Bronchial epithelial cell (primary cell): ENCODE measurements around the gene SLIT3. TPM values are rescaled to one million over a fixed set of nuclear protein-coding genes. Genes with fewer than 3 reads are reported as not detected.

Source experiments
- DNase-seq: peaks from one replicate; pipeline ENCODE4 v3.0.0-alpha.2; 2010; ENCODE audit warnings: low read depth
- FAIRE-seq: peaks from 2 replicates; lab custom pipeline; 2011; peaks lifted over from hg19 to GRCh38; lab: Jason Lieb, UNC
- H3K27me3 ChIP-seq: 2 replicates; pipeline ENCODE4 v1.5.1; 2011; ENCODE audit warnings: low read length; ENCODE audit not compliant: control insufficient read depth, insufficient read depth
- H3K36me3 ChIP-seq: 2 replicates; pipeline ENCODE4 v1.5.1; 2011; ENCODE audit warnings: low read length; ENCODE audit not compliant: control insufficient read depth, insufficient read depth
- H3K4me3 ChIP-seq: 2 replicates; pipeline ENCODE4 v1.5.1; 2011; ENCODE audit warnings: mild to moderate bottlenecking, low read depth, low read length, control low read depth
- CTCF ChIP-seq: IDR thresholded peaks from 2 replicates; pipeline ENCODE4 v1.5.1; 2011; ENCODE audit warnings: mild to moderate bottlenecking, moderate library complexity, low read length, control low read depth, inconsistent platforms; ENCODE audit not compliant: insufficient read depth, severe bottlenecking
- total RNA-seq: library from RNA; depleted of rRNA; stranded (reverse); fragments of >200 nt; gene quantifications from 2 replicates; pipeline ENCODE4 v1.2.1, GENCODE V29; 2014

The SLIT3 gene
- total RNA-seq, 1 donor from 2014 or later = 0.79 TPM

- Histone ChIP-seq H3K4me3 (no peak overlapping the region), H3K27me3 (peaks cover under 1% of the 10 kb centered on the region), H3K36me3 (no peaks in the 10 kb centered on the region)
- DNase-seq = no peak
- FAIRE-seq = no peak
- TF ChIP-seq CTCF = no peak
Measured at GRCh38 chr5:168686837-168687236, 614.1 kb downstream of the SLIT3 start.

- no peak for TF ChIP-seq CTCF
- Histone ChIP-seq H3K4me3 (no peak overlapping the region), H3K27me3 (no peaks in the 10 kb centered on the region), H3K36me3 (no peaks in the 10 kb centered on the region)
- no peak for DNase-seq
- FAIRE-seq = no peak
Measured at GRCh38 chr5:168685566-168685965, 615.4 kb downstream of the SLIT3 start.

- no peaks in the 10 kb centered on the region for H3K36me3 ChIP-seq
- no peaks in the 10 kb centered on the region for H3K27me3 ChIP-seq
- DNase-seq = no peak
- no peak for TF ChIP-seq CTCF
- no peak for FAIRE-seq
- H3K4me3 ChIP-seq = no peak overlapping the region
Measured at GRCh38 chr5:168683927-168684295, 617.0 kb downstream of the SLIT3 start.

GRCh38 chr5:168683247-168683926, 617.6 kb downstream of the SLIT3 start:
- no peak overlapping the region for H3K4me3 ChIP-seq
- TF ChIP-seq CTCF = no peak
- H3K36me3 ChIP-seq = no peaks in the 10 kb centered on the region
- DNase-seq = no peak
- FAIRE-seq = no peak
- no peaks in the 10 kb centered on the region for H3K27me3 ChIP-seq

GRCh38 chr5:168681556-168682183, 619.3 kb downstream of the SLIT3 start:
- peak; percentile 28 for FAIRE-seq
- no peaks in the 10 kb centered on the region for H3K27me3 ChIP-seq
- DNase-seq = peak; percentile 56
- H3K4me3 ChIP-seq = no peak overlapping the region
- TF ChIP-seq CTCF = no peak
- no peaks in the 10 kb centered on the region for H3K36me3 ChIP-seq
